ENCODE data around the gene MIB1. TPM values are rescaled to one million over a fixed set of nuclear protein-coding genes. Genes with fewer than 3 reads are reported as not detected.
"Not testable (repeated sequence)": the region's sequence is repeated elsewhere in the genome, so short reads cannot be mapped to it uniquely, and the experiment has no call there.

MIB1 gene
- total and polyA plus RNA-seq, 2 experiments from 2014 or later: 8.3 to 62.3 TPM

GRCh38 chr18:21735452-21736015, 5.1 kb upstream of the MIB1 start:
- Histone ChIP-seq H3K27me3 (no peaks in the 10 kb centered on the region), H3K9me2 (replicated peaks; ENCODE audit: insufficient read depth) (no peaks in the 10 kb centered on the region), H3K79me2 (no peaks in the 10 kb centered on the region), H3K27ac (peak overlapping the region; percentile 83), H3K4me2 (peak overlapping the region; percentile 66), H4K20me1 (ENCODE audit: insufficient read depth, poor library complexity, severe bottlenecking) (no peaks in the 10 kb centered on the region), H3K36me3 (replicated peaks; ENCODE audit: insufficient read depth, low read depth) (no peaks in the 10 kb centered on the region), H2AFZ (peak overlapping the region; percentile 57), H3K9me3 (ENCODE audit: low read depth) (no peaks in the 10 kb centered on the region), H3K4me3 (no peak overlapping the region), H3K4me1 (ENCODE audit: insufficient read depth) (peaks cover 10% of the 10 kb centered on the region)
- peak; percentile 88 for DNase-seq (ENCODE audit: low spot score)
- TF ChIP-seq EZH2 (IDR thresholded peaks at IDR 0.05; ENCODE audit: borderline replicate concordance) (no peak), EZH2phosphoT487 (IDR thresholded peaks at IDR 0.05; ENCODE audit: low read depth, severe bottlenecking, unreplicated experiment) (no peak), CTCF (IDR thresholded peaks at IDR 0.05; ENCODE audit: poor library complexity) (no peak)
- WGBS (ENCODE audit: low lambda C conversion rate, missing lambda C conversion rate): 56% methylated on average over 12 of the region's 12 CpGs

- not testable (repeated sequence) for H3K27me3 ChIP-seq; H3K9me2 ChIP-seq (replicated peaks; ENCODE audit: insufficient read depth); H4K20me1 ChIP-seq (ENCODE audit: insufficient read depth, poor library complexity, severe bottlenecking); H3K27ac ChIP-seq; H3K4me2 ChIP-seq; H3K9me3 ChIP-seq (ENCODE audit: low read depth); DNase-seq (ENCODE audit: low spot score); H3K36me3 ChIP-seq (replicated peaks; ENCODE audit: insufficient read depth, low read depth); H3K4me3 ChIP-seq; H2AFZ ChIP-seq; H3K79me2 ChIP-seq
- H3K4me1 ChIP-seq (ENCODE audit: insufficient read depth): peaks cover 10% of the 10 kb centered on the region
- WGBS (ENCODE audit: low lambda C conversion rate, missing lambda C conversion rate): 94% methylated on average over 4 of the region's 4 CpGs
Measured at GRCh38 chr18:21736926-21737325, 3.7 kb upstream of the MIB1 start.

- H3K79me2 ChIP-seq: peaks cover 35% of the 10 kb centered on the region
- H4K20me1 ChIP-seq (ENCODE audit: insufficient read depth, poor library complexity, severe bottlenecking): peaks cover 34% of the 10 kb centered on the region
- peak overlapping the region; percentile 71 for H3K27ac ChIP-seq
- WGBS (ENCODE audit: low lambda C conversion rate, missing lambda C conversion rate): 64% methylated on average over 21 of the region's 21 CpGs
- no peaks in the 10 kb centered on the region for H3K27me3 ChIP-seq
- H3K4me1 ChIP-seq (ENCODE audit: insufficient read depth): peaks cover 14% of the 10 kb centered on the region
- TF ChIP-seq EZH2phosphoT487 (IDR thresholded peaks at IDR 0.05; ENCODE audit: low read depth, severe bottlenecking, unreplicated experiment) (no peak), EZH2 (IDR thresholded peaks at IDR 0.05; ENCODE audit: borderline replicate concordance) (no peak), CTCF (IDR thresholded peaks at IDR 0.05; ENCODE audit: poor library complexity) (no peak)
- peak overlapping the region; percentile 75 for H3K4me2 ChIP-seq
- no peak for DNase-seq (ENCODE audit: low spot score)
- H3K36me3 ChIP-seq (replicated peaks; ENCODE audit: insufficient read depth, low read depth): no peaks in the 10 kb centered on the region
- peak overlapping the region; percentile 10 for H3K4me3 ChIP-seq
- no peaks in the 10 kb centered on the region for H3K9me3 ChIP-seq (ENCODE audit: low read depth)
- H3K9me2 ChIP-seq (replicated peaks; ENCODE audit: insufficient read depth): no peaks in the 10 kb centered on the region
- H2AFZ ChIP-seq: peak overlapping the region; percentile 54
Measured at GRCh38 chr18:21739604-21740537, 721 bp upstream of the MIB1 start.

- Histone ChIP-seq H3K36me3 (replicated peaks; ENCODE audit: insufficient read depth, low read depth) (no peaks in the 10 kb centered on the region), H3K79me2 (peaks cover 49% of the 10 kb centered on the region), H3K27me3 (no peaks in the 10 kb centered on the region), H3K27ac (peak overlapping the region; percentile 98), H3K4me2 (peak overlapping the region; percentile 92), H3K4me3 (peak overlapping the region; percentile 62), H3K9me3 (ENCODE audit: low read depth) (no peaks in the 10 kb centered on the region), H2AFZ (peak overlapping the region; percentile 68), H4K20me1 (ENCODE audit: insufficient read depth, poor library complexity, severe bottlenecking) (peaks cover 47% of the 10 kb centered on the region), H3K9me2 (replicated peaks; ENCODE audit: insufficient read depth) (no peaks in the 10 kb centered on the region), H3K4me1 (ENCODE audit: insufficient read depth) (peaks cover 9% of the 10 kb centered on the region)
- DNase-seq (ENCODE audit: low spot score): peak; percentile 84
- TF ChIP-seq CTCF (IDR thresholded peaks at IDR 0.05; ENCODE audit: poor library complexity) (no peak), EZH2phosphoT487 (IDR thresholded peaks at IDR 0.05; ENCODE audit: low read depth, severe bottlenecking, unreplicated experiment) (no peak), EZH2 (IDR thresholded peaks at IDR 0.05; ENCODE audit: borderline replicate concordance) (no peak)
- 0% methylated on average over 5 of the region's 41 CpGs for WGBS (ENCODE audit: low lambda C conversion rate, missing lambda C conversion rate)
Measured at GRCh38 chr18:21741312-21741561, 645 bp downstream of the MIB1 start.

Data from hepatocyte (in vitro differentiated cells).